Measurements from ENCODE around the gene SPINK13.
"Not testable (repeated sequence)": the region's sequence is repeated elsewhere in the genome, so short reads cannot be mapped to it uniquely, and the experiment has no call there.

SPINK13 gene, protein sequence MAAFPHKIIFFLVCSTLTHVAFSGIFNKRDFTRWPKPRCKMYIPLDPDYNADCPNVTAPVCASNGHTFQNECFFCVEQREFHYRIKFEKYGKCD

DNA sequence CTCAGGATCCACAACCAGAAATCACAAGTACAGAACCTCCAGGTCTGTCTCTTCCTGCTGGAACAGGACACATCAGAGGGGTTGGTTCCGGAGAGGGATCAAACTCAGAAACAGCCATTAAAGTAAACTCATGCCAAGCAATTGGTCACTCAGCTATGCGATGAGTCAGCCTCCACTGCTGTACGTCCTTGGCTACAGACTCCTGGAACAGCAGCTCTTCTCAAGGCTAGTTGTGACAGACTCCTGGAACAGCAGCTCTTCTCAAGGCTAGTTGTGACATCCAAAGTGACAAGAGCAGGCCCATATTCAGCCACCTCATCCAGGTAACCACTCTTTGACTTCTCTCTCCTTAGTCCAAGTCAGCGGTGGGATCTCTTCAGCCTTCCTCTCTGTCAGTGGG lies at the start of gene SPINK13:
Gene SPINK13, plus strand, starts transcription at position 229 of the 400 bp plus-strand sequence. CDS start 1,279 bp downstream, outside the sequence.
- no peak for DNase-seq

- no peak for DNase-seq
Measured at GRCh38 chr5:148221508-148221907, 47.1 kb upstream of the SPINK13 start.

DNA sequence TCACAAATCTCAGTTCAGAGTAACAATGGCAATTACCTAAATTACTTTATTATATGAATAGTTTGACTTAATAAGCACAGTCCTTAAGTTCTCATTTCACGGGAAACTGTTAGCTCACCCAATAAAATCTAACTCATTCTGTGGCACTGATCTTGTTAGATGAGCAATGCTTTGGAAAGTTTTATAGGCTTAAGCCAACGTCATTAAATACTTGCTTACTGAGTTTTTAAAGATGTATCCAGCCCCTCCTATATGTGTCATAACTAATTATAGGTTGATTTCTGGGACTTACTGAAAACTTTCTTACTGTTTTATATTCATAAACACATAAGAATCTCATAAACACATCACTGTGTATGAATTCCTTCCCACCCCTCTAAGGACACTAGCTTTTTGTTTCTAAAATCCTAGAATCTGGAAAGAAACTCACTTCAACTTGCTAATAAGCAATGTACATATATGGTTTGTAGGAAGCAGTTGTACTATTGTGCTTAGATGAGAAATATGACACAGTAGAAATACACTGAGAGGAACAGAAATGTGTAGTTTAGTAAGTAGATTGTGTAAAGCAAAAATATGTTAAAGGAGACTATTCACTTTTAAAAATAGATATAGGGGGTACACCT lies 44.4 kb upstream of the SPINK13 start:
- DNase-seq: no peak

GRCh38 chr5:148228392-148228984 lies 40.1 kb upstream of the SPINK13 start:
- DNase-seq: peak; percentile 7

DNA sequence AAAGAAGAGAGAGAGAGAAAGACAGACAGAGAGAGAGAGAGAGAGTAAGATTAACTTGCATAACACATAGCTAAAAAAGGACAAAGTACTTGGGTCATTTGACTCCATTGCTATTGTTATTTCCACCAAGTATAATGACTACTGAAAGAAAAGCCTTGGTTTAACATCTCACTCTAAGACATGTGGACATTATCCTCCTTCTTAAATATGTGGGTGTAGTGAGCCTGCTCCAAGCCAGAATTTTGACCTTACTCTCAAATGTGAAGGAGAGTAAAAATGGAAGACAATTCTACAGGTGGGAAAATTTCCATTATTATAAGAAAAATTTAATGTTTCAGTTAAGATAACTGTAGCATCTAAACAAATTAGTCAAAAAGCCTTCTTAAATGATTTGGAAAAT lies 38.8 kb upstream of the SPINK13 start:
- no peak for DNase-seq

GRCh38 chr5:148230240-148230639 lies 38.4 kb upstream of the SPINK13 start:
- no peak for DNase-seq

DNA sequence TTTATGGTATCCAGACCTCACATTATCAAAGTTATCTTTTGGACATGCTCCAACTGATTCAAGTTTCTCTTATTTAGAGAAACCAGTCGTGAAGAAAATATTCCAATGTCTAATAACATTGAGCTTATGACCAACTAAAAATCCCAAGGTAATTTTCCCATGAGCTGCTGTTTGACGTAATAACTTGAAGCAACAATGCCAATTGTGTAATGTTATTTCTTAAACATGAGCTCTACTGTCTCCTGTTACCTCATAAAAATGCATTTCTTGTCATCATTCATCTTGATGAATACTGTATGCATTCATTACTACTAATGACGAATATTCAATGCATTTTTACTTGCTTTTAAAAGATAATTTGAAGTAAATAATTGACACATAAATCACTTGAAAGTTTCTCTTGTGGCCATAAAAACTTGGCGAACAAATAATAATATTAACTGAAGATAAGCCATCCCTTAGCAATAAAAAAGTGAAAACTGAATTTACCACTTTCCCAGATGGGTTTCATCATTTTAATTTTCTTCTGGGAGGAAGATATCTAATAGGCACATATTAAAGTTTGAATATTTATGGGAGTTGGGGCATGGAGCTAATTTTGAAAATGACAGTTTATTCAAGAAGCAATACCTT lies 30.7 kb upstream of the SPINK13 start:
- DNase-seq: no peak

DNA sequence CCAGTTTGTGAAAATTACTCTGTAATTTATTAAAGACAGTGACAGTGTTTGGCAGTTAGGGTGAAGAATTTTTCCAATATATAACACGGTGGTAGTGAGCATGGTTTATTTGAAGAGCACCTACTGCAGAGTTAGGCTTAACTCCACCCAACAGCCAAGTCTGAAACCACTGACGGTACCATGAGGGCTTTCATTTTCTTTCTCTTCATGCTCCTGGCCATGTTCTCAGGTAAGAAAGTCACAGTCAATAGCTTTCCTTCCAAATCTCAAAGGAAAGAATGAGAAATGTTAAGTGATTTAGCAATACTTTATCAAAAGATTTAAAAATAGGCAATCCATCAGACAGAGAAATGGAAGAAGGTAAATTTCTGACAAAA lies 30.2 kb upstream of the SPINK13 start, which contains the start of gene MARCOL:
Gene MARCOL, plus strand, starts transcription at position 108 of the 377 bp plus-strand sequence. Its CDS starts 73 bp downstream, at position 181.
- no peak for DNase-seq

- no peak for DNase-seq
Measured at GRCh38 chr5:148248894-148249293, 19.7 kb upstream of the SPINK13 start.

- no peak for DNase-seq
Measured at GRCh38 chr5:148255456-148255855, 13.1 kb upstream of the SPINK13 start.

- no peak for DNase-seq
Measured at GRCh38 chr5:148259288-148259687, 9.3 kb upstream of the SPINK13 start.

DNA sequence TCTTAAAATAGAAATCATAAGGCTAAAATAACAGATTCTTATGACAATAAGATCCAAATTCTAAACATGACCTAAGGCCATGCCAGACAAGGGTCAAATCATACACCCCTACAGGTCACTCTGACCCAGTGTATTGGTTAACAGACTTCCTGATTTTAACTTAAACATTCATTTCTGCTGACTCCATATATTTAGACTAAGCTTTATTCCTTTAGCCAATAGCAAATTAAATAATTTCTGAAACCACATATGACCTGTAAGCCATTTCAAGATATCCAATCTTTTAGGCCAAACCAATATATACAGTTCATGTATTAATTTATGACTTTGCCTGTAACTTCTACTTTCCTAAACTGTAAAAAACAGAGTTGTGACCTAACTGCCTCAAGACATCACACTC lies 7.4 kb upstream of the SPINK13 start:
- DNase-seq: no peak

DNA sequence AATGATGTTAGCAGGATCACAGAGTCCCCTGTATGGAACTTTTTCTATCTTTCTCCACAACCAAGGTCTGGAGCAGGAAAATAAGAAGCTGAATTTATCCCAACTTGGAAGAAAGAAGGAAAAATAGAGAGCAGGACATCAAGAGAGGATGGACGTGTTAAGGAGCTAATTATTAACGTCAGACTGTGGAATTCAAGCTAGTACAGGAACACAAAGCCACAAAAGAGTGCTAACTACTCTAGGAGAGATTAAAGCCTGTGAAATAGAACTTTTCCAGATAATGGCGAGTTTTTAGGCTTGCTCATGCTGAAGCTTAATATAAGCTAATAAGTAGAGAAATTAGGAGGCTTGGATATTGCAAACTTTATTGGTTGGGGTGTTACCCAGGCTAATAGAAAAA lies 632 bp upstream of the SPINK13 start:
- no peak for DNase-seq

DNA sequence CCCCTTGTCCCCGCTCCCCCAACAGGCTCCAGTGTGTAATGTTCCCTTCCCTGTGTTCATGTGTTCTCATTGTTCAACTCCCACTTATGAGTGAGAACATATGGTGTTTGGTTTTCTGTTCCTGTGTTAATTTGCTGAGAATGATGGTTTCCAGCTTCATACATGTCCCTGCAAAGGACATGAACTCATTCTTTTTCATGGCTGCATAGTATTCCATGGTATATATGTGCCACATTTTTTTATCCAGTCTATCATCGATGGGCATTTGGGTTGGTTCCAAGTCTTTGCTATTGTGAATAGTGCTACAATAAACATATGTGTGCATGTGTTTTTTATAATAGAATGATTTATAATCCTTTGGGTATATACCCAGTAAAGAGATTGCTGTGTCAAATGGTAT lies 6.5 kb downstream of the SPINK13 start:
- not testable (repeated sequence) for DNase-seq

GRCh38 chr5:148280893-148281292 lies 12.3 kb downstream of the SPINK13 start:
- DNase-seq: not testable (repeated sequence)

DNA sequence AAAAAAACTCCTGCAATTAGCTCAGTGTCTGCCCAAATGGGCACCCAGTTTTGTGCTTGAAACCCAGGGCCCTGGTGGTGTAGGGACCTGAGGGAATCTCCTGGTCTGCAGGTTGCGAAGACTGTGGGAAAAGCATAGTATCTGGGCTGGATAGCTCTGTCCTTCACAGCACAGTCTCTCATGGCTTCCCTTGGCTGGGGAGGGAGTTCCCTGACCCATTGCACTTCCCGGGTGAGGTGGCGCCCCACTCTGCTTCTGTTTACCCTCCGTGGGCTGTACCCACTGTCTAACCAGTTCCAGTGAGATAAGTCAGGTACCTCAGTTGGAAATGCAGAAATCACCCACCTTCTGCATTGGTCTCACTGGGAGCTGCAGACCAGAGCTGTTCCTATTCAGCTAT lies 12.7 kb downstream of the SPINK13 start:
- not testable (repeated sequence) for DNase-seq

DNA sequence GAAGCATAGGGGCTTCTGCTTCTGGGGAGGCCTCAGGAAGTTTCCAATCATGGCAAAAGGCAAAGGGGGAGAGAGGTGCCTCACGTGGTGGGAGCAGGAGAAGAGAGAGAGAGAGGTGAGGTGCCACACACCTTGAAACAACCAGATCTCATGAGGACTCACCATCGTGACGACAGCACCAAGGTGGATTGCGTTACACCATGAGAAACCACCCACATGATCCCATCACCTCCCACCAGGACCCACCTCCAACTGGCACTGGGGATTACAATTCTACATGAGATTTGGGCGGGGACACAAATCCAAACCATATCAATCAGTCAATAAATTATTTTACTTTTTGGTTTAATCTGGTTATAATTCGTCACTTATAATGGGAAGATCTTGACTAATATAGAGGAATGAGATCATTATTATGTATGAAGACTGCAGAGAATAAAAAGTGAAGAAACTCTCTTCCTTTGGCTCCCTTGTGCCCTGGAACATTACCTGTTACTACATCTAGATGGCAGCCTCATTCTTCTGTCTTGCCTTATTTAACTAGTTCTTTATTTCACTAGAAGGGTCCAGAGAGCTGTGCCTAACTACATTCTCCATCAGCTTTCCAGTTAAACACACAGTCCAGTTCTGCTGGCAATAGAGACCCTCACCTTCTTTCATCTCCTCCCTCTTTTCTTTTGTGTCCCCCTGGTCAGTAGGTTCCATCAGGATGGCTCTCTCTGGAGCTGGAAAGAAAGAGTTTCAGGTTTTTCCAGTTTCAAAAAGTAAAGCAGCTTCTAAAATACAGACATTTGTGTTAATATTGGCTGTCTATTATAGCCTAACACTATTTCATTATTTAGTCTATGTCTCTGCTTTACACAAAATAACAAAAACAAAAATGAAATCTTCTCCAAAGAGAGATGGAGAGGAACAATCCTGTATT lies 21.9 kb downstream of the SPINK13 start:
- DNase-seq: peak; percentile 3

GRCh38 chr5:148297731-148298130 lies 29.1 kb downstream of the SPINK13 start:
- no peak for DNase-seq

GRCh38 chr5:148306446-148306845 lies 37.9 kb downstream of the SPINK13 start:
- DNase-seq: no peak

GRCh38 chr5:148309019-148309418 lies 40.4 kb downstream of the SPINK13 start:
- DNase-seq: no peak

GRCh38 chr5:148309746-148310145 lies 41.2 kb downstream of the SPINK13 start:
- DNase-seq: no peak

DNA sequence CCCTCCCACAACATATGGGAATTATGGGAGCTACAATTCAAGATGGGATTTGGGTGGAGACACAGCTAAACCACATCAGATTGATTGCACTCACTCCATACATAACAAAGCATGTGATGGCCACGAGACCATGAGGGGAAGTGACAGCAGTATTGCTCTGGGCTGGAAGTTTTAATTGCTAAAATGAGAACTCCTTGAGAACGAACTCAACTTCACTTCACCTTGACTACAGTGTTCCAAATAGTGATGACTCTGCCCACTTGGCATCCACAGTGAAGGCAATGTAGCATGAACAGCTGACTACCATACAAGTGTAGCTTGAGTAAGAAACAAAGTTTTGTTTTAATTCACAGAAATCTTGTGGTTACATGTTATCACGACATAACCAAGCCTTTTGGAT lies 42.9 kb downstream of the SPINK13 start:
- no peak for DNase-seq

GRCh38 chr5:148312153-148312552 lies 43.6 kb downstream of the SPINK13 start, which contains the start of gene SPINK7:
TSS of gene SPINK7 (plus strand) at chr5:148312423. CDS start at chr5:148312484, 61 bp downstream.
- no peak for DNase-seq

Measured in activated CD4-positive, alpha-beta T cell treated with anti-CD3 and anti-CD28 coated beads, Interleukin-2, Interleukin-6, amounts not matched to agents 100 ng/mL and 50 ng/mL, durations not matched to agents 16 hours and 8 hours (primary cell).